Measurements from ENCODE around the gene ZNF3. TPM values are rescaled to one million over a fixed set of nuclear protein-coding genes. Genes with fewer than 3 reads are reported as not detected.

Gene ZNF3
- total and polyA plus RNA-seq, 9 of the 15 experiments (the other 6 are each of a cell fraction or from before 2014, with no cell fraction given) = 30.0 to 64.9 (median 51.5) TPM

DNA sequence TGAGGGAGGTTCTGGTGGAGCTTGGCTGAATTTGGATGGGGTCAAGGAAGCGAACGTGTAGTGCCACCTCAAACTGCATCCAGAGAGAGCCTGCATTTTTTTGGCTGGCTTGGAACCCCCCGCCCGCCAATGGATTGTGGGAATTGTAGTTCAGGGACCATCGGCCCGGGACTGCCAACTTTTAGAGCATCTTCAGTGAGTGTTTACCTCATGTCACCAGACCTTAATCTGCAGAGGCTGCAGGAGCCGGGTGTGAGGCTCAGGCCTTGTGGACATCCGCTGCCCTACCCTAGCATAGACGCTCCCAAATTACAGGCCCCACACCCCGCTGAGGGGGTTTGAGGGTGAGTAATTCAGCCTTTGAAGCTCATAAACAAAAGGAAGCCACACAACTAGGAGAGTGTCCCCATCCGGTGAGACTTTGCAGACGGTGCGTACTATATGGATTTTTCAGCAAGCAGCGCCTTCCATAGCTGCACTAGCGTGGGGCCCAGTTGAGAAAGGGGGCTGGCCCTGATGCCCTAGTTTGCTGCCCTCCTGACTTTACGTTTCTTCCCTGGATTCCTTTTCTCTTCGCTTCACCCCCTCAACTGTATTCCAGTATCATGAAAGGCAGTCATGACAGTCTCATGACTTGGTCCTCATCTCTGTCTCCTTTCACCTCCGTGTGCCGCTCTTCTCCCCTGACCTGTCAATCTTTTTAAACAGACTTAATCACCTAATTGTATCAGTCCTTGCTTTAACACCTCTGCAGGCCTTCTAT, 38.6 kb upstream of the ZNF3 start (continued):
- TF ChIP-seq ATF7 (IDR thresholded peaks at IDR 0.05) (peak; percentile 1; the same call in 1 of the 2 replicates), MYNN (IDR thresholded peaks at IDR 0.05) (peak; percentile 26; the same call in 1 of the 2 replicates), MYNN (CRISPR knock-in tag; IDR thresholded peaks at IDR 0.05) (no peak), ETV5 (CRISPR knock-in tag; IDR thresholded peaks at IDR 0.05; ENCODE audit: low read depth) (peak; percentile 15), CBX3 (IDR thresholded peaks at IDR 0.05; ENCODE audit: borderline replicate concordance in 1 of 2, low read length in 2 of 2) (peak in 1 of 2 experiments; percentile 4; a peak in 1 of 3 replicates), SMAD4 (CRISPR knock-in tag; conservative IDR thresholded peaks at IDR 0.05) (0 out of 2 replicates have a peak, but pooled peaks have one; percentile 12), KLF13 (tag; IDR thresholded peaks at IDR 0.05; ENCODE audit: borderline replicate concordance, low read depth) (peak; percentile 36; the same call in 1 of the 2 replicates), CREM (IDR thresholded peaks at IDR 0.05; ENCODE audit: low read depth) (0 out of 2 replicates have a peak, but pooled peaks have one; percentile 25), HDAC1 (IDR thresholded peaks at IDR 0.05) (no peak), SMARCA5 (IDR thresholded peaks at IDR 0.05) (peak; percentile 59; the same call in 1 of the 2 replicates), ZFX (CRISPR knock-in tag; IDR thresholded peaks at IDR 0.05) (peak; percentile 74), ZBTB7A (IDR thresholded peaks at IDR 0.05; ENCODE audit: borderline replicate concordance, control insufficient read depth, low read depth, low read length) (0 out of 2 replicates have a peak, but pooled peaks have one; percentile 57), SIN3A (IDR thresholded peaks at IDR 0.05; ENCODE audit: borderline replicate concordance in 2 of 2, control insufficient read depth in 1 of 2, low read depth in 2 of 2, low read length in 2 of 2) (0 out of 4 replicates have a peak, but pooled peaks of 1 of the 2 experiments have one; percentile 46), HDGF (IDR thresholded peaks at IDR 0.05) (peak; percentile 76), NR2C1 (IDR thresholded peaks at IDR 0.05) (no peak), NR2C1 (tag; IDR thresholded peaks at IDR 0.05) (peak; percentile 25; the same call in 1 of the 2 replicates), ZBTB17 (CRISPR knock-in tag; IDR thresholded peaks at IDR 0.05) (0 out of 2 replicates have a peak, but pooled peaks have one; percentile 14), MAZ (CRISPR knock-in tag; conservative IDR thresholded peaks at IDR 0.05 in 1 of 2, IDR thresholded peaks at IDR 0.05 in 1 of 2) (no peak), SNRNP70 (optimal IDR thresholded peaks at IDR 0.05; ENCODE audit: low read depth, low read length) (no peak), RBM14 (IDR thresholded peaks at IDR 0.05; ENCODE audit: borderline replicate concordance, insufficient read depth, low read depth, low read length) (no peak), NR4A1 (CRISPR knock-in tag; IDR thresholded peaks at IDR 0.05) (no peak), NR4A1 (tag; IDR thresholded peaks at IDR 0.05) (0 out of 2 replicates have a peak, but pooled peaks have one; percentile 28), ZKSCAN8 (CRISPR knock-in tag; IDR thresholded peaks at IDR 0.05) (0 out of 2 replicates have a peak, but pooled peaks have one; percentile 6), EHMT2 (IDR thresholded peaks at IDR 0.05) (peak; percentile 33; the same call in 1 of the 2 replicates), ETV1 (tag; conservative IDR thresholded peaks at IDR 0.05; ENCODE audit: low read depth) (peak; percentile 8), POLR2AphosphoS2 (IDR thresholded peaks at IDR 0.05; ENCODE audit: low read length) (peak; percentile 50; the same call in 1 of the 2 replicates)
- TF ChIP-seq, protein P1, sequence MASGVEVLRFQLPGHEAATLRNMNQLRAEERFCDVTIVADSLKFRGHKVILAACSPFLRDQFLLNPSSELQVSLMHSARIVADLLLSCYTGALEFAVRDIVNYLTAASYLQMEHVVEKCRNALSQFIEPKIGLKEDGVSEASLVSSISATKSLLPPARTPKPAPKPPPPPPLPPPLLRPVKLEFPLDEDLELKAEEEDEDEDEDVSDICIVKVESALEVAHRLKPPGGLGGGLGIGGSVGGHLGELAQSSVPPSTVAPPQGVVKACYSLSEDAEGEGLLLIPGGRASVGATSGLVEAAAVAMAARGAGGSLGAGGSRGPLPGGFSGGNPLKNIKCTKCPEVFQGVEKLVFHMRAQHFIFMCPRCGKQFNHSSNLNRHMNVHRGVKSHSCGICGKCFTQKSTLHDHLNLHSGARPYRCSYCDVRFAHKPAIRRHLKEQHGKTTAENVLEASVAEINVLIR (CRISPR knock-in tag; IDR thresholded peaks at IDR 0.05) = no peak
- TF ChIP-seq, protein P2, sequence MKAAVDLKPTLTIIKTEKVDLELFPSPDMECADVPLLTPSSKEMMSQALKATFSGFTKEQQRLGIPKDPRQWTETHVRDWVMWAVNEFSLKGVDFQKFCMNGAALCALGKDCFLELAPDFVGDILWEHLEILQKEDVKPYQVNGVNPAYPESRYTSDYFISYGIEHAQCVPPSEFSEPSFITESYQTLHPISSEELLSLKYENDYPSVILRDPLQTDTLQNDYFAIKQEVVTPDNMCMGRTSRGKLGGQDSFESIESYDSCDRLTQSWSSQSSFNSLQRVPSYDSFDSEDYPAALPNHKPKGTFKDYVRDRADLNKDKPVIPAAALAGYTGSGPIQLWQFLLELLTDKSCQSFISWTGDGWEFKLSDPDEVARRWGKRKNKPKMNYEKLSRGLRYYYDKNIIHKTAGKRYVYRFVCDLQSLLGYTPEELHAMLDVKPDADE (conservative IDR thresholded peaks at IDR 0.05; ENCODE audit: control insufficient read depth, low read depth, low read length) = 0 out of 2 replicates have a peak, but pooled peaks have one; percentile 24
